HEK293 (cell line): ENCODE results near the gene GABBR2.

Experiments used
- CTCF ChIA-PET: fragments of 350-600 bp; formaldehyde crosslinking; extraction: SDS; loops from one replicate; lab custom pipeline; 2021; ENCODE audit warnings: antibody characterized with exemption; lab: Yijun Ruan, JAX
- POLR2A ChIA-PET: fragments of 300-600 bp; formaldehyde crosslinking; extraction: SDS; loops from one replicate; lab custom pipeline; 2020; ENCODE audit warnings: antibody characterized with exemption, inconsistent platforms; lab: Yijun Ruan, JAX
- H3K27ac ChIP-seq: fragments of 200-500 bp; sonication (Bioruptor generic); 2 replicates; pipeline ENCODE4 v1.5.1; 2014; ENCODE audit warnings: low read depth, low read length, control low read depth, inconsistent platforms; ENCODE audit errors: extremely low read depth
- H3K36me3 ChIP-seq, 2 experiments: fragments of 200-500 bp in 1 of 2; sonication (Bioruptor generic) in 1 of 2; 1 replicate in 1 of 2; 2 replicates in 1 of 2; pipeline ENCODE4 v1.5.1; 2014 to 2017; ENCODE audit warnings: inconsistent platforms in 2 of 2, low read length in 2 of 2; ENCODE audit not compliant: control insufficient read depth in 2 of 2, insufficient read depth in 1 of 2
- H3K4me1 ChIP-seq: fragments of 200-500 bp; sonication (Bioruptor generic); 2 replicates; pipeline ENCODE4 v1.5.1; 2014; ENCODE audit warnings: mild to moderate bottlenecking, low read length, inconsistent platforms; ENCODE audit not compliant: control insufficient read depth, insufficient read depth
- H3K4me3 ChIP-seq: 2 replicates; pipeline ENCODE4 v1.5.1; 2011; ENCODE audit warnings: low read depth, mild to moderate bottlenecking, control low read depth, low read length, moderate library complexity
- H3K9me3 ChIP-seq: fragments of 200-500 bp; sonication (Bioruptor generic); 2 replicates; pipeline ENCODE4 v1.5.1; 2014; ENCODE audit warnings: low read depth, low read length, inconsistent platforms; ENCODE audit not compliant: control insufficient read depth, insufficient read depth
- GLI4 ChIP-seq: fragments of 450-650 bp; formaldehyde crosslinking; IDR thresholded peaks from 2 replicates; pipeline ENCODE4 v1.5.1; 2016; ENCODE audit warnings: missing biosample characterization, missing genetic modification characterization
- INSM2 ChIP-seq: fragments of 450-650 bp; formaldehyde crosslinking; IDR thresholded peaks from 2 replicates; pipeline ENCODE4 v1.5.1; 2016; ENCODE audit warnings: missing biosample characterization, missing genetic modification characterization
- MYNN ChIP-seq: fragments of 450-650 bp; formaldehyde crosslinking; IDR thresholded peaks from 2 replicates; pipeline ENCODE4 v1.5.1; 2016; ENCODE audit warnings: missing biosample characterization, missing genetic modification characterization, borderline replicate concordance
- TCF7L2 ChIP-seq: IDR thresholded peaks from 2 replicates; pipeline ENCODE4 v1.6.1; 2011; ENCODE audit warnings: low read depth, mild to moderate bottlenecking, inconsistent platforms, low read length, moderate library complexity, borderline replicate concordance
- WT1 ChIP-seq: fragments of 450-650 bp; formaldehyde crosslinking; IDR thresholded peaks from 2 replicates; pipeline ENCODE4 v1.5.1; 2016; ENCODE audit warnings: missing biosample characterization, missing genetic modification characterization
- ZNF140 ChIP-seq: fragments of 450-650 bp; formaldehyde crosslinking; IDR thresholded peaks from 2 replicates; pipeline ENCODE4 v1.5.1; 2016; ENCODE audit warnings: missing biosample characterization, missing genetic modification characterization
- ZNF155 ChIP-seq: fragments of 450-650 bp; formaldehyde crosslinking; IDR thresholded peaks from 2 replicates; pipeline ENCODE4 v1.5.1; 2016; ENCODE audit warnings: missing biosample characterization, missing genetic modification characterization
- ZNF248 ChIP-seq: fragments of 450-650 bp; formaldehyde crosslinking; IDR thresholded peaks from 2 replicates; pipeline ENCODE4 v1.5.1; 2017; ENCODE audit warnings: missing biosample characterization, missing genetic modification characterization
- ZNF335 ChIP-seq: fragments of 450-650 bp; formaldehyde crosslinking; conservative IDR thresholded peaks from 2 replicates; pipeline ENCODE4 v1.5.1; 2016; ENCODE audit warnings: missing biosample characterization, missing genetic modification characterization
- ZNF404 ChIP-seq: fragments of 450-650 bp; formaldehyde crosslinking; IDR thresholded peaks from 2 replicates; pipeline ENCODE4 v1.5.1; 2017; ENCODE audit warnings: missing biosample characterization, missing genetic modification characterization
- ZNF433 ChIP-seq: fragments of 450-650 bp; formaldehyde crosslinking; IDR thresholded peaks from 2 replicates; pipeline ENCODE4 v1.5.1; 2016; ENCODE audit warnings: missing biosample characterization, missing genetic modification characterization, low read depth
- ZNF510 ChIP-seq: fragments of 450-650 bp; formaldehyde crosslinking; IDR thresholded peaks from 2 replicates; pipeline ENCODE4 v1.5.1; 2018; ENCODE audit warnings: mild to moderate bottlenecking, missing genetic modification characterization, missing biosample characterization; ENCODE audit not compliant: insufficient replicate concordance
- ZNF518A ChIP-seq: fragments of 450-650 bp; formaldehyde crosslinking; conservative IDR thresholded peaks from 2 replicates; pipeline ENCODE4 v1.5.1; 2016; ENCODE audit warnings: low read depth, missing biosample characterization, missing genetic modification characterization
- ZNF555 ChIP-seq: fragments of 450-650 bp; formaldehyde crosslinking; conservative IDR thresholded peaks from 2 replicates; pipeline ENCODE4 v1.5.1; 2017; ENCODE audit warnings: missing biosample characterization, mild to moderate bottlenecking, missing genetic modification characterization, inconsistent platforms
- ZNF580 ChIP-seq: fragments of 450-650 bp; formaldehyde crosslinking; IDR thresholded peaks from 2 replicates; pipeline ENCODE4 v1.5.1; 2016; ENCODE audit warnings: missing biosample characterization, missing genetic modification characterization
- ZNF610 ChIP-seq: fragments of 450-650 bp; formaldehyde crosslinking; IDR thresholded peaks from 2 replicates; pipeline ENCODE4 v1.5.1; 2016; ENCODE audit warnings: missing biosample characterization, missing genetic modification characterization, borderline replicate concordance
- ZNF670 ChIP-seq: fragments of 450-650 bp; formaldehyde crosslinking; IDR thresholded peaks from 2 replicates; pipeline ENCODE4 v1.5.1; 2016; ENCODE audit warnings: missing biosample characterization, missing genetic modification characterization, low read depth
- ZNF677 ChIP-seq: fragments of 450-650 bp; IDR thresholded peaks from 2 replicates; pipeline ENCODE4 v1.5.0; 2018; ENCODE audit warnings: missing biosample characterization, mild to moderate bottlenecking, missing genetic modification characterization, moderate library complexity
- ZNF707 ChIP-seq: fragments of 450-650 bp; formaldehyde crosslinking; IDR thresholded peaks from 2 replicates; pipeline ENCODE4 v1.5.1; 2016; ENCODE audit warnings: missing biosample characterization, missing genetic modification characterization
- ZNF76 ChIP-seq: fragments of 450-650 bp; formaldehyde crosslinking; IDR thresholded peaks from 2 replicates; pipeline ENCODE4; 2016; ENCODE audit warnings: low read depth, missing biosample characterization, missing genetic modification characterization, borderline replicate concordance
- ZNF768 ChIP-seq: fragments of 450-650 bp; formaldehyde crosslinking; IDR thresholded peaks from 2 replicates; pipeline ENCODE4 v1.5.1; 2018; ENCODE audit warnings: missing biosample characterization, mild to moderate bottlenecking, missing genetic modification characterization
- ZNF785 ChIP-seq: fragments of 450-650 bp; formaldehyde crosslinking; IDR thresholded peaks from 2 replicates; pipeline ENCODE4 v1.5.1; 2016; ENCODE audit warnings: missing biosample characterization, missing genetic modification characterization
- ZSCAN30 ChIP-seq: fragments of 450-650 bp; IDR thresholded peaks from 2 replicates; pipeline ENCODE4 v1.5.1; 2018; ENCODE audit warnings: missing biosample characterization, mild to moderate bottlenecking, missing genetic modification characterization, moderate library complexity
- TF ChIP-seq, protein P1 (sequence below): fragments of 450-650 bp; formaldehyde crosslinking; IDR thresholded peaks from 2 replicates; pipeline ENCODE4 v1.5.1; 2016; ENCODE audit warnings: missing biosample characterization, missing genetic modification characterization
- TF ChIP-seq, protein P2 (sequence below): fragments of 450-650 bp; formaldehyde crosslinking; IDR thresholded peaks from 2 replicates; pipeline ENCODE4 v1.5.0; 2017; ENCODE audit warnings: missing biosample characterization, missing genetic modification characterization, borderline replicate concordance

Gene GABBR2

GRCh38 chr9:98317134-98317857 lies 391.4 kb downstream of the GABBR2 start (continued):
- TF ChIP-seq ZNF510 (tag by site-specific recombination) (no peak), ZNF404 (no peak), ZNF248 (tag by site-specific recombination) (no peak), ZNF768 (no peak), TCF7L2 (no peak), ZNF580 (tag by site-specific recombination) (no peak), MYNN (tag by site-specific recombination) (no peak), ZNF155 (no peak), ZSCAN30 (tag by site-specific recombination) (no peak), INSM2 (tag by site-specific recombination) (no peak)
- TF ChIP-seq, all 188 proteins: peak for 0

DNA sequence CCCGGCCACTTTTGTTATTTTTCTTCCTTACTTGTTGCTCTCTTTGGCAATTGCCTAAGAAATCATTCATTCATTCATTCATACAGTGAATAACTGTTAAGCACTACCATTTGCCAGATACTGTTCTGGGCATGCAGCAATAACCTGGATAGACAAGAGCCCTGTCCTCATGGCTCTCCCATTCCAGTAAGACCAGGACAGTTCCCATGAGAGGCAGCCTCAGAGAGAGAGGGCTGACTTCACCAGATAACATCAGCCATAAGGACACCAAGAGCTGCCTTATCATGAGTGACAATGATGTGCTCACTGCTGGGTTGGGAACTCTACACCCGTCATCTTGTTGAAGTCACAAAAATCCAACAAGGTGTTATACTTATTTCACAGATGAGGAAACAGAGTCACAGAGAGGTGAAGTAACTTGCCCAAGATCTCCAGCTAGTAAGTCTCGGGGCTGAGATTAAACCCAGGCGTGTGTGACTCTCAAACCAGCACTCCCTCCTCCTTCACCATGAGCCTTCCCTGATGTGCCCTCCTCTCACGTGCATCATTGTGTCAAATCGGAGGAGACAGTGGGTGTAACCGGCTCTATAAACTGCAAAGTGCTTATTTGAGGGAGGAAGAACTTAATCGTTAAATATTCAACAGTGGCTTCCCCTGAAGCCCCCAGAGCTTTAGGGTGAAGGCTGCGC lies 392.1 kb downstream of the GABBR2 start:
- ChIA-PET POLR2A (no interaction called here), CTCF (interaction anchor here (0.6 to 5.6 kb wide), 17 partner anchors 10 to 544 kb away, joined by 3 to 80 read pairs (median 3); no protein-coding TSS in a partner anchor)
- no peaks in the 10 kb centered on the region for H3K4me1 ChIP-seq
- H3K4me3 ChIP-seq, result no peak overlapping the region
- no peaks in the 10 kb centered on the region for H3K9me3 ChIP-seq
- H3K27ac ChIP-seq, result no peak overlapping the region
- no peaks in the 10 kb centered on the region for H3K36me3 ChIP-seq
- no peak for TF ChIP-seq GLI4 (tag by site-specific recombination)
- TF ChIP-seq ZNF76 (tag by site-specific recombination), result no peak
- no peak for TF ChIP-seq ZNF140 (tag by site-specific recombination)
- TF ChIP-seq, protein P1, sequence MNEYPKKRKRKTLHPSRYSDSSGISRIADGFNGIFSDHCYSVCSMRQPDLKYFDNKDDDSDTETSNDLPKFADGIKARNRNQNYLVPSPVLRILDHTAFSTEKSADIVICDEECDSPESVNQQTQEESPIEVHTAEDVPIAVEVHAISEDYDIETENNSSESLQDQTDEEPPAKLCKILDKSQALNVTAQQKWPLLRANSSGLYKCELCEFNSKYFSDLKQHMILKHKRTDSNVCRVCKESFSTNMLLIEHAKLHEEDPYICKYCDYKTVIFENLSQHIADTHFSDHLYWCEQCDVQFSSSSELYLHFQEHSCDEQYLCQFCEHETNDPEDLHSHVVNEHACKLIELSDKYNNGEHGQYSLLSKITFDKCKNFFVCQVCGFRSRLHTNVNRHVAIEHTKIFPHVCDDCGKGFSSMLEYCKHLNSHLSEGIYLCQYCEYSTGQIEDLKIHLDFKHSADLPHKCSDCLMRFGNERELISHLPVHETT (tag by site-specific recombination), result no peak
- no peak for TF ChIP-seq ZNF785 (tag by site-specific recombination)
- TF ChIP-seq ZNF433 (tag by site-specific recombination), result no peak
- no peak for TF ChIP-seq WT1
- TF ChIP-seq, protein P2, sequence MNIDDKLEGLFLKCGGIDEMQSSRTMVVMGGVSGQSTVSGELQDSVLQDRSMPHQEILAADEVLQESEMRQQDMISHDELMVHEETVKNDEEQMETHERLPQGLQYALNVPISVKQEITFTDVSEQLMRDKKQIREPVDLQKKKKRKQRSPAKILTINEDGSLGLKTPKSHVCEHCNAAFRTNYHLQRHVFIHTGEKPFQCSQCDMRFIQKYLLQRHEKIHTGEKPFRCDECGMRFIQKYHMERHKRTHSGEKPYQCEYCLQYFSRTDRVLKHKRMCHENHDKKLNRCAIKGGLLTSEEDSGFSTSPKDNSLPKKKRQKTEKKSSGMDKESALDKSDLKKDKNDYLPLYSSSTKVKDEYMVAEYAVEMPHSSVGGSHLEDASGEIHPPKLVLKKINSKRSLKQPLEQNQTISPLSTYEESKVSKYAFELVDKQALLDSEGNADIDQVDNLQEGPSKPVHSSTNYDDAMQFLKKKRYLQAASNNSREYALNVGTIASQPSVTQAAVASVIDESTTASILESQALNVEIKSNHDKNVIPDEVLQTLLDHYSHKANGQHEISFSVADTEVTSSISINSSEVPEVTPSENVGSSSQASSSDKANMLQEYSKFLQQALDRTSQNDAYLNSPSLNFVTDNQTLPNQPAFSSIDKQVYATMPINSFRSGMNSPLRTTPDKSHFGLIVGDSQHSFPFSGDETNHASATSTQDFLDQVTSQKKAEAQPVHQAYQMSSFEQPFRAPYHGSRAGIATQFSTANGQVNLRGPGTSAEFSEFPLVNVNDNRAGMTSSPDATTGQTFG (tag by site-specific recombination), result no peak
- TF ChIP-seq ZNF555 (tag by site-specific recombination), result no peak
- TF ChIP-seq ZNF707 (tag by site-specific recombination), result no peak
- no peak for TF ChIP-seq ZNF610 (tag by site-specific recombination)
- TF ChIP-seq ZNF518A, result no peak
- TF ChIP-seq ZNF335 (tag by site-specific recombination), result no peak
- TF ChIP-seq ZNF677 (tag by site-specific recombination), result no peak
- TF ChIP-seq ZNF670 (tag by site-specific recombination), result no peak
